Thymus (tissue), 11 donors: Measurements from ENCODE around the gene OPCML. TPM values are rescaled to one million over a fixed set of nuclear protein-coding genes. Genes with fewer than 3 reads are reported as not detected.

Experiments used
- DNase-seq, 9 donors: peaks; one replicate each; pipeline ENCODE4 v3.0.0-alpha.2; 2013; ENCODE audit warnings: low spot score in 9 of 9, low read depth in 6 of 9, missing footprints in 1 of 9
- H3K27ac ChIP-seq, 2 donors: one replicate each; pipeline ENCODE4 v1.5.1; 2013; ENCODE audit warnings: control low read depth in 1 of 2, low read depth in 1 of 2, low read length in 1 of 2, mild to moderate bottlenecking in 1 of 2, moderate library complexity in 1 of 2
- H3K27me3 ChIP-seq, 2 donors: one replicate each; pipeline ENCODE4 v1.5.1; 2013; ENCODE audit warnings: low read length in 1 of 2; ENCODE audit not compliant: control insufficient read depth in 2 of 2, insufficient read depth in 1 of 2
- H3K36me3 ChIP-seq, 2 donors: one replicate each; pipeline ENCODE4 v1.5.1; 2013; ENCODE audit warnings: low read length in 1 of 2, mild to moderate bottlenecking in 1 of 2, moderate library complexity in 1 of 2; ENCODE audit not compliant: control insufficient read depth in 2 of 2, insufficient read depth in 2 of 2
- H3K4me1 ChIP-seq, 2 donors: one replicate each; pipeline ENCODE4 v1.5.1; 2013; ENCODE audit warnings: low read length in 2 of 2; ENCODE audit not compliant: control insufficient read depth in 2 of 2, insufficient read depth in 2 of 2
- H3K4me3 ChIP-seq, 2 donors: one replicate each; pipeline ENCODE4 v1.5.1; 2013; ENCODE audit warnings: low read length in 2 of 2, control low read depth in 1 of 2, mild to moderate bottlenecking in 1 of 2
- H3K9me3 ChIP-seq, 2 donors: one replicate each; pipeline ENCODE4 v1.5.1; 2013; ENCODE audit warnings: low read length in 1 of 2, mild to moderate bottlenecking in 1 of 2; ENCODE audit not compliant: control insufficient read depth in 2 of 2, insufficient read depth in 1 of 2
- WGBS: extraction: QIAGEN DNeasy Blood & Tissue Kit; methylation state at CpG from one replicate; pipeline ENCODE4 v1.1.7; 2013; 5-methylcytosine and 5-hydroxymethylcytosine counted together
- polyA plus RNA-seq: library from polyadenylated mRNA; stranded (reverse); fragments of 200-250 nt; gene quantifications from one replicate; pipeline ENCODE4 v1.2.3, GENCODE V29; 2013
- total RNA-seq: library from RNA; stranded (reverse); fragments of 120-200 nt; gene quantifications from one replicate; pipeline ENCODE4 v1.2.4, GENCODE V29; 2013
- donor health status: healthy.

The OPCML gene
- total and polyA plus RNA-seq, 2 donors = 0.07 to 0.09 TPM

- H3K4me3 ChIP-seq = no peak overlapping the region
- H3K36me3 ChIP-seq = no peaks in the 10 kb centered on the region
- no peak overlapping the region for H3K27ac ChIP-seq
- DNase-seq = no peak
- H3K9me3 ChIP-seq = no peaks in the 10 kb centered on the region
- no peaks in the 10 kb centered on the region for H3K4me1 ChIP-seq
- 88% methylated on average over 2 of the region's 2 CpGs for WGBS
- no peaks in the 10 kb centered on the region for H3K27me3 ChIP-seq
Measured at GRCh38 chr11:132607575-132607974, 924.7 kb downstream of the OPCML start.

- DNase-seq = no peak
- no peak overlapping the region for H3K4me3 ChIP-seq
- H3K36me3 ChIP-seq = no peaks in the 10 kb centered on the region
- H3K9me3 ChIP-seq = no peaks in the 10 kb centered on the region
- 66% methylated on average over 9 of the region's 9 CpGs for WGBS
- H3K27ac ChIP-seq = no peak overlapping the region
- no peaks in the 10 kb centered on the region for H3K27me3 ChIP-seq
- H3K4me1 ChIP-seq = no peaks in the 10 kb centered on the region
Measured at GRCh38 chr11:132605825-132606570, 926.3 kb downstream of the OPCML start.

GRCh38 chr11:132604431-132604830, 927.9 kb downstream of the OPCML start:
- H3K4me1 ChIP-seq = no peaks in the 10 kb centered on the region
- no peak overlapping the region for H3K27ac ChIP-seq
- no peak for DNase-seq
- H3K27me3 ChIP-seq = no peaks in the 10 kb centered on the region
- H3K9me3 ChIP-seq = no peaks in the 10 kb centered on the region
- WGBS = 85% methylated on average over 2 of the region's 2 CpGs
- no peaks in the 10 kb centered on the region for H3K36me3 ChIP-seq
- no peak overlapping the region for H3K4me3 ChIP-seq

GRCh38 chr11:132601875-132602274, 930.4 kb downstream of the OPCML start:
- DNase-seq = no peak
- H3K27me3 ChIP-seq = no peaks in the 10 kb centered on the region
- no peak overlapping the region for H3K4me3 ChIP-seq
- no peaks in the 10 kb centered on the region for H3K9me3 ChIP-seq
- no peaks in the 10 kb centered on the region for H3K36me3 ChIP-seq
- H3K4me1 ChIP-seq = no peaks in the 10 kb centered on the region
- no peak overlapping the region for H3K27ac ChIP-seq
- WGBS = 84% methylated on average over 2 of the region's 2 CpGs

- no peaks in the 10 kb centered on the region for H3K27me3 ChIP-seq
- no peak overlapping the region for H3K4me3 ChIP-seq
Measured at GRCh38 chr11:132595711-132596134, 936.6 kb downstream of the OPCML start.

GRCh38 chr11:132595246-132595645, 937.1 kb downstream of the OPCML start:
- no peaks in the 10 kb centered on the region for H3K4me1 ChIP-seq
- H3K9me3 ChIP-seq = no peaks in the 10 kb centered on the region
- H3K4me3 ChIP-seq = no peak overlapping the region
- DNase-seq = no peak
- H3K27ac ChIP-seq = no peak overlapping the region
- no peaks in the 10 kb centered on the region for H3K27me3 ChIP-seq
- H3K36me3 ChIP-seq = no peaks in the 10 kb centered on the region
- WGBS = 72% methylated on average over 1 of the region's 1 CpG

More at GRCh38 chr11:132595711-132596134, 936.6 kb downstream of the OPCML start:
- no peak for DNase-seq
- Histone ChIP-seq H3K9me3 (no peaks in the 10 kb centered on the region), H3K27ac (no peak overlapping the region), H3K36me3 (no peaks in the 10 kb centered on the region), H3K4me1 (no peaks in the 10 kb centered on the region)
- WGBS = 49% methylated on average over 1 of the region's 1 CpG

GRCh38 chr11:132590986-132591385, 941.3 kb downstream of the OPCML start:
- no peak for DNase-seq
- no peak overlapping the region for H3K27ac ChIP-seq
- no peaks in the 10 kb centered on the region for H3K4me1 ChIP-seq
- no peaks in the 10 kb centered on the region for H3K27me3 ChIP-seq
- WGBS = 94% methylated on average over 5 of the region's 5 CpGs
- H3K36me3 ChIP-seq = no peaks in the 10 kb centered on the region
- H3K4me3 ChIP-seq = no peak overlapping the region
- H3K9me3 ChIP-seq = no peaks in the 10 kb centered on the region

- H3K27ac ChIP-seq = no peak overlapping the region
- no peak overlapping the region for H3K4me3 ChIP-seq
- no peak for DNase-seq
- WGBS = 85% methylated on average over 7 of the region's 7 CpGs
- no peaks in the 10 kb centered on the region for H3K4me1 ChIP-seq
- H3K36me3 ChIP-seq = no peaks in the 10 kb centered on the region
- H3K9me3 ChIP-seq = no peaks in the 10 kb centered on the region
- no peaks in the 10 kb centered on the region for H3K27me3 ChIP-seq
Measured at GRCh38 chr11:132590554-132590953, 941.7 kb downstream of the OPCML start.

- WGBS = 78% methylated on average over 1 of the region's 1 CpG
Measured at GRCh38 chr11:132589791-132590190, 942.5 kb downstream of the OPCML start.

More at GRCh38 chr11:132589791-132590190, 942.5 kb downstream of the OPCML start:
- Histone ChIP-seq H3K36me3 (no peaks in the 10 kb centered on the region), H3K9me3 (no peaks in the 10 kb centered on the region), H3K4me1 (no peaks in the 10 kb centered on the region), H3K27me3 (no peaks in the 10 kb centered on the region), H3K27ac (no peak overlapping the region), H3K4me3 (no peak overlapping the region)
- DNase-seq = no peak
